Mesendoderm (in vitro differentiated cells): ENCODE measurements around the gene THADA. TPM values are rescaled to one million over a fixed set of nuclear protein-coding genes. Genes with fewer than 3 reads are reported as not detected.

Source experiments
- DNase-seq: peaks from one replicate; pipeline ENCODE4 v3.0.0; 2013
- H2AK5ac ChIP-seq: 2 replicates; pipeline ENCODE4 v1.6.1; 2013; ENCODE audit warnings: low read length, inconsistent platforms
- H2BK120ac ChIP-seq: 2 replicates; pipeline ENCODE4 v1.6.1; 2013; ENCODE audit warnings: low read depth, mild to moderate bottlenecking, low read length, moderate library complexity, mixed read lengths
- H2BK15ac ChIP-seq: replicated peaks from 2 replicates; pipeline ENCODE4 v1.6.1; 2013; ENCODE audit warnings: low read depth, mild to moderate bottlenecking, moderate library complexity
- H2BK5ac ChIP-seq: 2 replicates; pipeline ENCODE4 v1.6.1; 2013; ENCODE audit warnings: low read length, inconsistent platforms
- H3K18ac ChIP-seq: 2 replicates; pipeline ENCODE4 v1.6.1; 2013; ENCODE audit warnings: mild to moderate bottlenecking, low read length, mixed read lengths
- H3K23ac ChIP-seq: one replicate; pipeline ENCODE4 v1.6.1; 2013; ENCODE audit warnings: low read length
- H3K27ac ChIP-seq: 2 replicates; pipeline ENCODE4 v1.5.1; 2013; ENCODE audit warnings: low read depth, mild to moderate bottlenecking, inconsistent platforms, low read length, moderate library complexity
- H3K27me3 ChIP-seq: 2 replicates; pipeline ENCODE4 v1.6.1; 2013; ENCODE audit warnings: low read length, control low read depth, mild to moderate bottlenecking, inconsistent platforms; ENCODE audit not compliant: insufficient read depth, poor library complexity
- H3K36me3 ChIP-seq: 2 replicates; pipeline ENCODE4 v1.6.1; 2013; ENCODE audit warnings: low read length, inconsistent platforms; ENCODE audit not compliant: control insufficient read depth, insufficient read depth
- H3K4ac ChIP-seq: one replicate; pipeline ENCODE4 v1.6.1; 2013; ENCODE audit warnings: low read depth, mild to moderate bottlenecking, low read length, moderate library complexity
- H3K4me1 ChIP-seq: 2 replicates; pipeline ENCODE4 v1.6.1; 2013; ENCODE audit warnings: low read depth, low read length, inconsistent platforms; ENCODE audit not compliant: control insufficient read depth
- H3K4me2 ChIP-seq: 2 replicates; pipeline ENCODE4 v1.6.1; 2013; ENCODE audit warnings: low read length
- H3K4me3 ChIP-seq: 2 replicates; pipeline ENCODE4 v1.5.1; 2013; ENCODE audit warnings: mild to moderate bottlenecking, low read length
- H3K56ac ChIP-seq: one replicate; pipeline ENCODE4 v1.6.1; 2013; ENCODE audit warnings: low read length
- H3K79me1 ChIP-seq: 2 replicates; pipeline ENCODE4 v1.6.1; 2013; ENCODE audit warnings: low read length, inconsistent platforms
- H3K79me2 ChIP-seq: 2 replicates; pipeline ENCODE4 v1.6.1; 2013; ENCODE audit warnings: mild to moderate bottlenecking, low read length; ENCODE audit not compliant: control insufficient read depth, insufficient read depth
- H3K9ac ChIP-seq: 2 replicates; pipeline ENCODE4 v1.6.1; 2013; ENCODE audit warnings: low read length, inconsistent platforms
- H4K5ac ChIP-seq: one replicate; pipeline ENCODE4 v1.6.1; 2013; ENCODE audit warnings: low read length
- H4K8ac ChIP-seq: one replicate; pipeline ENCODE4 v1.6.1; 2013; ENCODE audit warnings: low read depth, mild to moderate bottlenecking, control low read depth, low read length, moderate library complexity
- WGBS: extraction: QIAGEN DNeasy Blood & Tissue Kit; methylation state at CpG from one replicate; pipeline ENCODE4 v1.1.7; 2013; ENCODE audit warnings: low lambda C conversion rate, missing lambda C conversion rate; ENCODE audit not compliant: insufficient coverage; ENCODE audit errors: extremely low coverage; 5-methylcytosine and 5-hydroxymethylcytosine counted together
- polyA plus RNA-seq, 2 experiments: library from polyadenylated mRNA; stranded (reverse); fragments of 200-250 nt; gene quantifications; one replicate each; pipeline ENCODE4 v1.2.3, GENCODE V29; 2013

Gene THADA, protein sequence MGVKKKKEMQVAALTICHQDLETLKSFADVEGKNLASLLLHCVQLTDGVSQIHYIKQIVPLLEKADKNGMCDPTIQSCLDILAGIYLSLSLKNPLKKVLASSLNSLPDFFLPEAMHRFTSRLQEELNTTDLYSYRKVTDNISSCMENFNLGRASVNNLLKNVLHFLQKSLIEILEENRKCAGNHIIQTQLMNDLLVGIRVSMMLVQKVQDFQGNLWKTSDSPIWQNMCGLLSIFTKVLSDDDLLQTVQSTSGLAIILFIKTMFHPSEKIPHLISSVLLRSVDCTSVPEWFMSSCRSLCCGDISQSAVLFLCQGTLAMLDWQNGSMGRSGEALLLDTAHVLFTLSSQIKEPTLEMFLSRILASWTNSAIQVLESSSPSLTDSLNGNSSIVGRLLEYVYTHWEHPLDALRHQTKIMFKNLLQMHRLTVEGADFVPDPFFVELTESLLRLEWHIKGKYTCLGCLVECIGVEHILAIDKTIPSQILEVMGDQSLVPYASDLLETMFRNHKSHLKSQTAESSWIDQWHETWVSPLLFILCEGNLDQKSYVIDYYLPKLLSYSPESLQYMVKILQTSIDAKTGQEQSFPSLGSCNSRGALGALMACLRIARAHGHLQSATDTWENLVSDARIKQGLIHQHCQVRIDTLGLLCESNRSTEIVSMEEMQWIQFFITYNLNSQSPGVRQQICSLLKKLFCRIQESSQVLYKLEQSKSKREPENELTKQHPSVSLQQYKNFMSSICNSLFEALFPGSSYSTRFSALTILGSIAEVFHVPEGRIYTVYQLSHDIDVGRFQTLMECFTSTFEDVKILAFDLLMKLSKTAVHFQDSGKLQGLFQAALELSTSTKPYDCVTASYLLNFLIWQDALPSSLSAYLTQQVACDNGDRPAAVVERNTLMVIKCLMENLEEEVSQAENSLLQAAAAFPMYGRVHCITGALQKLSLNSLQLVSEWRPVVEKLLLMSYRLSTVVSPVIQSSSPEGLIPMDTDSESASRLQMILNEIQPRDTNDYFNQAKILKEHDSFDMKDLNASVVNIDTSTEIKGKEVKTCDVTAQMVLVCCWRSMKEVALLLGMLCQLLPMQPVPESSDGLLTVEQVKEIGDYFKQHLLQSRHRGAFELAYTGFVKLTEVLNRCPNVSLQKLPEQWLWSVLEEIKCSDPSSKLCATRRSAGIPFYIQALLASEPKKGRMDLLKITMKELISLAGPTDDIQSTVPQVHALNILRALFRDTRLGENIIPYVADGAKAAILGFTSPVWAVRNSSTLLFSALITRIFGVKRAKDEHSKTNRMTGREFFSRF (N-terminal part only)
- polyA plus RNA-seq (2013, experiment 1 of 2), result 10.2 TPM
- 10.1 TPM for polyA plus RNA-seq (2013, experiment 2 of 2)

DNA sequence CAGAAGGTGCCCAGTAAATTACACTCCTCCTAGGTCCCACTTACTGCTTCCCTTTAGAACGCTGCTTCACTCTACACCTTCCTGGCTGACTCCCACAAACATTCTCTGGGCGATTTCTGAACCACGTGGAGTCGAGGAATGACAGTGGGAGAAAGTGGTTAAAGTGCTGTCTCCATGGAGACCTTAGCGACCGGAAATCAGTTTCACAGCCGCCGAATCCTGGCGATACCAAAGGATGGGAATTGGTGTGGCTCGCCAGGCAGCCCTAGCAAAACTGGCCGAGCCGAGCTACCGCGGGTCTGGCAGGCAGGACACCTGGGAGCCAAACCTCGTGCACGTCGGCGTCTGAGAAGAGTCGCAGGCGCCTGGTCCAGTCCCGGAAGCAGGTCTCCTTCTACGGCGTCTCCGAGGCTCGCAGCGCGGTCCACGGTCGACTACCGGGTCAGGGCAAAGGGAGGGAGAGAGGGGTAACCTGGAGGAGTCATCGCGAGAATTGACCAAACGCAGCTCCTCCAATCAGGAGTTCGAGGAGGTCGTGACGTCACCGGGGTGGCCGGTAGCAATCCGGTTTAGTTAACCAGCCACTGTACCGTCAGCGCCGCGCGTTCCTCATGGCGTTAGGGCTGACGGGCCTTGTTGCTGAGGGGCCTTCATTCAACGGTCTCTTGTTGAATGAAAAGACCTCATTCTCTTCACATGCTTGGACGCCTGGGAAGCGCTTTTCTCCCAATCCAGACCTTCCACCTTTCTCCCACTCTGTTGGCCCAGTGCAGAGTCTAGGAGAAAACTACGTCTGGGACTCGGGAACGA lies at the start of gene THADA:
Gene THADA (minus strand): TSS at position 436 of the 810 bp plus-strand sequence. CDS start 3,646 bp downstream, outside the sequence.
- Histone ChIP-seq H3K4me1 (no peaks in the 10 kb centered on the region), H3K4me3 (peak within 1 kb of the TSS; percentile 81), H3K4me2 (peak within 1 kb of the TSS; percentile 88), H3K56ac (peak within 1 kb of the TSS; percentile 98), H3K23ac (peak within 1 kb of the TSS; percentile 89), H3K4ac (peak within 1 kb of the TSS; percentile 84), H3K79me1 (peaks cover 5% of the 10 kb centered on the region), H3K79me2 (peaks cover 8% of the 10 kb centered on the region), H2AK5ac (no peak within 1 kb of the TSS), H3K27me3 (no peaks in the 10 kb centered on the region), H3K18ac (peak within 1 kb of the TSS; percentile 62), H3K36me3 (no peaks in the 10 kb centered on the region), H2BK15ac (no peak within 1 kb of the TSS), H4K8ac (peak within 1 kb of the TSS; percentile 82), H3K27ac (peak within 1 kb of the TSS; percentile 39), H3K9ac (peak within 1 kb of the TSS; percentile 82), H2BK120ac (no peak within 1 kb of the TSS), H2BK5ac (no peak within 1 kb of the TSS), H4K5ac (peak within 1 kb of the TSS; percentile 71)
- no CpG with 5 or more reads among the region's 52 CpGs for WGBS
- peak; percentile 99 for DNase-seq

DNA sequence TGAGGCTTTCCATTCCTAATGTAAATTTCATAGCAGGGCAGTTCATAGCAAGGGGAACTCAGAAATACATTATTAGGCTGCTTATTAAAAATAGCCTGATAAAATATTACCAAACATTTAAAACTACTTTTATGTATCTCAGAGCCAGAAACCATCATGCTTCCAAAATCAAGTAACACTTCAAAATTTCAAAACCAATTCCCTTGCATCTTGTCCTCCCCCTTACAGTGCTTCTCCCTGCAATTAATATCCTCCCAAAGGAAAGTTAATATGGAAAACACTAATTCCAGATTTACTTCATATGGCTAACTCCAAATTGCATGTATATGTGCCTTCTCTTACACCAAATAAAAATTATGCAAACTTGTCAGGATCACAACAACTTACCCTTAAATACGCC lies 47.8 kb upstream of the THADA start:
- no CpG with 5 or more reads among the region's 1 CpG for WGBS
- H3K36me3 ChIP-seq, result no peaks in the 10 kb centered on the region
- H3K79me1 ChIP-seq, result no peaks in the 10 kb centered on the region
- no peak overlapping the region for H2AK5ac ChIP-seq
- no peak overlapping the region for H3K18ac ChIP-seq
- no peak overlapping the region for H3K56ac ChIP-seq
- no peak for DNase-seq
- no peak overlapping the region for H2BK5ac ChIP-seq
- no peak overlapping the region for H3K27ac ChIP-seq
- no peak overlapping the region for H2BK15ac ChIP-seq
- H3K4me3 ChIP-seq, result no peak overlapping the region
- no peaks in the 10 kb centered on the region for H3K27me3 ChIP-seq
- no peak overlapping the region for H4K5ac ChIP-seq
- no peak overlapping the region for H2BK120ac ChIP-seq
- no peaks in the 10 kb centered on the region for H3K4me1 ChIP-seq
- H3K4ac ChIP-seq, result no peak overlapping the region
- no peak overlapping the region for H4K8ac ChIP-seq
- H3K9ac ChIP-seq, result no peak overlapping the region
- no peaks in the 10 kb centered on the region for H3K79me2 ChIP-seq
- no peak overlapping the region for H3K4me2 ChIP-seq
- no peak overlapping the region for H3K23ac ChIP-seq

DNA sequence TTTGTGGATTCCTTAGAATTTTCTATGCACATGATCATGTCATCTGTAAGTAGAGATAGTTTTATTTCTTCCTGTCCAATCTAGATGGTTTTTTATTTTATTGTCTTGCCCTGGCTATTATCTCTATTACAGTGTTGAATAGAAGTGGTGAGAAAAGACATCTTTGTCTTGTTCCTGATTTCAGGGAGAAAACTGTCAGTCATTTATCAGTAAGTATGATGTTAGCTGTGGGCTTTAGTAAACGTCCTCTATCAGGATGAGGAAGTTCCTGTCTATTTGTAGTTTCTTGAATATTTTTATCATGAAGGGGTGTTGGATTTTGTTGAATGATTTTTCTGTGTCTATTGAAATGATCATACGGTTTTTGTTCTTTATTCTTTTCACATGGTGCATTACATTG lies 46.5 kb upstream of the THADA start:
- no peak overlapping the region for H3K56ac ChIP-seq
- no peak overlapping the region for H3K18ac ChIP-seq
- no peak overlapping the region for H4K8ac ChIP-seq
- no peak for DNase-seq
- WGBS, result no CpG with 5 or more reads among the region's 2 CpGs
- no peak overlapping the region for H3K4me3 ChIP-seq
- H2AK5ac ChIP-seq, result no peak overlapping the region
- H3K27ac ChIP-seq, result no peak overlapping the region
- no peak overlapping the region for H3K9ac ChIP-seq
- H3K4me1 ChIP-seq, result no peaks in the 10 kb centered on the region
- no peak overlapping the region for H4K5ac ChIP-seq
- H2BK120ac ChIP-seq, result no peak overlapping the region
- H3K36me3 ChIP-seq, result no peaks in the 10 kb centered on the region
- no peak overlapping the region for H3K23ac ChIP-seq
- H3K4me2 ChIP-seq, result no peak overlapping the region
- H2BK5ac ChIP-seq, result no peak overlapping the region
- no peak overlapping the region for H2BK15ac ChIP-seq
- no peaks in the 10 kb centered on the region for H3K27me3 ChIP-seq
- no peaks in the 10 kb centered on the region for H3K79me1 ChIP-seq
- H3K4ac ChIP-seq, result no peak overlapping the region
- H3K79me2 ChIP-seq, result no peaks in the 10 kb centered on the region

DNA sequence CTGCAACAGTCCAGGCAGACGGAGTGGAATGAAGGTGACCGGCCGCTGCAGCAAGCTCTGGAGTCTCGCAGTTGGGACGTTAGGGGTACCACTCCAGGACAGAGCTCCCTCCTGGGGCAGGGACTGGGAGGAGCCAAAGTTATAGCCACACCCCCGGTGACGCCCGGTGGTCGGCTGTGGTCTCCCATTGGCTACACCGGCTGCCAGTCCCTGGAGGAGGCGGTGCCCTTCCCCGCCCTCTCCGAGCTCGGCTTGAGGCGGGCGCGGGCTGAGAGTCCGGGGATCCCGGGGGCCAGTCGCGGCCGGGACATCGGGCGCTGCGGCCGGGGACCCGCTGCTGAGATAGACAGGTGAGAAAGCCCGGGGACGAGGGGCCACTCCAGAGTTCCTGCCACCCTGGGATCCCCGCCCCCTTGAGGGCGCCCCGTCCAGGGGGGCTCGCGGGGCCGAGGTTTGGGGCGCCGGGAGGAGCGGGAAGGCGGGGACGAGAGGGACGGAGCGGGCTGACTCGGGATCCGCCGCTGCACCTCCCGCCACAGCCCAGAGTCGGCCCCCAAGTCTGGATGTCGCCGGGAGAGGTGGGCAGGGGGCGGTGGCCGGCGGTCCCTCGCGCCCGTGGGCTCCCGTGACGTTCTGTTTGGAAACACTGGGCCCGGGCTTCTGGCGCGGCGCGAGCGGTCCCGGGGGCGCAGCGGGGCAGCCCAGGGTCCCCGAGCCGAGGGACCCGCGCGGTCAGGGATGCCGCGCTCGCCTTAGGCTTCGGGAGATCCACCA lies 41.4 kb upstream of the THADA start, which contains the start of gene PLEKHH2:
Gene PLEKHH2 (plus strand): TSS at position 231 of the 774 bp plus-strand sequence. CDS start 7,414 bp downstream, outside the sequence.
- H3K36me3 ChIP-seq, result no peaks in the 10 kb centered on the region
- H3K79me1 ChIP-seq, result no peaks in the 10 kb centered on the region
- no peak within 1 kb of the TSS for H4K8ac ChIP-seq
- DNase-seq, result peak; percentile 88
- peak within 1 kb of the TSS; percentile 60 for H3K4me3 ChIP-seq
- H4K5ac ChIP-seq, result no peak within 1 kb of the TSS
- peak within 1 kb of the TSS; percentile 67 for H3K9ac ChIP-seq
- peak within 1 kb of the TSS; percentile 13 for H3K18ac ChIP-seq
- H3K4me2 ChIP-seq, result peak within 1 kb of the TSS; percentile 96
- peak within 1 kb of the TSS; percentile 84 for H3K56ac ChIP-seq
- H3K4me1 ChIP-seq, result peaks cover 4% of the 10 kb centered on the region
- H3K27ac ChIP-seq, result no peak within 1 kb of the TSS
- H3K23ac ChIP-seq, result peak within 1 kb of the TSS; percentile 89
- no peaks in the 10 kb centered on the region for H3K27me3 ChIP-seq
- no CpG with 5 or more reads among the region's 75 CpGs for WGBS
- H2BK15ac ChIP-seq, result no peak within 1 kb of the TSS
- H2AK5ac ChIP-seq, result no peak within 1 kb of the TSS
- H3K79me2 ChIP-seq, result no peaks in the 10 kb centered on the region
- H2BK5ac ChIP-seq, result no peak within 1 kb of the TSS
- H3K4ac ChIP-seq, result no peak within 1 kb of the TSS
- no peak within 1 kb of the TSS for H2BK120ac ChIP-seq
